ENCODE measurements around the gene AUTS2.

AUTS2 gene

GRCh38 chr7:70387217-70387616 lies 788.9 kb downstream of the AUTS2 start:
- no peak for DNase-seq (ENCODE audit: low spot score)

- no peak for DNase-seq (ENCODE audit: low spot score)
Measured at GRCh38 chr7:70389531-70390151, 791.4 kb downstream of the AUTS2 start.

- DNase-seq (ENCODE audit: low spot score), result no peak
Measured at GRCh38 chr7:70390251-70390650, 792.0 kb downstream of the AUTS2 start.

- no peak for DNase-seq (ENCODE audit: low spot score)
Measured at GRCh38 chr7:70392256-70392876, 794.1 kb downstream of the AUTS2 start.

- DNase-seq (ENCODE audit: low spot score), result no peak
Measured at GRCh38 chr7:70392877-70393435, 794.7 kb downstream of the AUTS2 start.

- DNase-seq (ENCODE audit: low spot score), result no peak
Measured at GRCh38 chr7:70393956-70394355, 795.7 kb downstream of the AUTS2 start.

- no peak for DNase-seq (ENCODE audit: low spot score)
Measured at GRCh38 chr7:70400829-70401380, 802.6 kb downstream of the AUTS2 start.

- no peak for DNase-seq (ENCODE audit: low spot score)
Measured at GRCh38 chr7:70402069-70402468, 803.8 kb downstream of the AUTS2 start.

GRCh38 chr7:70405241-70405640 lies 807.0 kb downstream of the AUTS2 start:
- DNase-seq (ENCODE audit: low spot score), result no peak

- no peak for DNase-seq (ENCODE audit: low spot score)
Measured at GRCh38 chr7:70406186-70406949, 808.1 kb downstream of the AUTS2 start.

GRCh38 chr7:70406950-70407209 lies 808.6 kb downstream of the AUTS2 start:
- DNase-seq (ENCODE audit: low spot score), result no peak

- no peak for DNase-seq (ENCODE audit: low spot score)
Measured at GRCh38 chr7:70408477-70408876, 810.2 kb downstream of the AUTS2 start.

GRCh38 chr7:70408891-70409290 lies 810.6 kb downstream of the AUTS2 start:
- DNase-seq (ENCODE audit: low spot score), result no peak

GRCh38 chr7:70410134-70410750 lies 812.0 kb downstream of the AUTS2 start:
- DNase-seq (ENCODE audit: low spot score), result no peak

- DNase-seq (ENCODE audit: low spot score), result no peak
Measured at GRCh38 chr7:70414368-70414767, 816.1 kb downstream of the AUTS2 start.

GRCh38 chr7:70415179-70415972 lies 817.1 kb downstream of the AUTS2 start:
- no peak for DNase-seq (ENCODE audit: low spot score)

GRCh38 chr7:70416347-70416985 lies 818.2 kb downstream of the AUTS2 start:
- no peak for DNase-seq (ENCODE audit: low spot score)

- DNase-seq (ENCODE audit: low spot score), result no peak
Measured at GRCh38 chr7:70416986-70417655, 818.8 kb downstream of the AUTS2 start.

- no peak for DNase-seq (ENCODE audit: low spot score)
Measured at GRCh38 chr7:70419526-70420380, 821.5 kb downstream of the AUTS2 start.

GRCh38 chr7:70420381-70420662 lies 822.0 kb downstream of the AUTS2 start:
- no peak for DNase-seq (ENCODE audit: low spot score)
